HepG2 (cell line): ENCODE data around the gene WASF1. TPM values are rescaled to one million over a fixed set of nuclear protein-coding genes. Genes with fewer than 3 reads are reported as not detected.

Experiments
- ATAC-seq: fragments of 200-7000 bp; cut with Tn5 transposase; 3 replicates; pipeline ENCODE4 v1.9.1; 2020; ENCODE audit warnings: mild to moderate bottlenecking, moderate library complexity
- BruUV-seq: library from RNA; stranded (reverse); fragments of 400-500 nt; replicated peaks from 2 replicates; lab custom pipeline; 2021; lab: Mats Ljungman, UMichigan
- CTCF ChIA-PET: fragments of 300-600 bp; formaldehyde crosslinking; extraction: SDS; loops from one replicate; lab custom pipeline; 2021; ENCODE audit warnings: low total read pairs, inconsistent platforms, low intra/inter-chr PET ratio; lab: Yijun Ruan, JAX
- POLR2A ChIA-PET: fragments of 350-600 bp; sonication (Branson Sonifier 250); formaldehyde crosslinking; loops from one replicate; lab custom pipeline; 2020; ENCODE audit warnings: antibody characterized with exemption, inconsistent platforms; lab: Yijun Ruan, JAX
- DNase-seq: peaks from one replicate; pipeline ENCODE4 v3.0.0-alpha.2; 2015; ENCODE audit warnings: low spot score
- FAIRE-seq: peaks from 3 replicates; lab custom pipeline; 2011; peaks lifted over from hg19 to GRCh38; lab: Jason Lieb, UNC
- H2AFZ ChIP-seq: one replicate; pipeline ENCODE4 v1.6.1; 2011; ENCODE audit warnings: low read length, inconsistent platforms
- H3K27ac ChIP-seq: fragments of 300-600 bp; 3 replicates; pipeline ENCODE4 v1.8.0; 2011; ENCODE audit warnings: mixed run types, mild to moderate bottlenecking, mixed read lengths, low read length, inconsistent platforms; ENCODE audit not compliant: insufficient read depth; ENCODE audit errors: extremely low read length
- H3K27me3 ChIP-seq, 2 experiments: fragments of 200-600 bp in 1 of 2; 2 replicates in 1 of 2; 3 replicates in 1 of 2; pipeline versions ENCODE4 v1.6.0 to v1.8.0; 2011; ENCODE audit warnings: low read length in 2 of 2, mild to moderate bottlenecking in 2 of 2, moderate library complexity in 2 of 2, inconsistent platforms in 1 of 2; ENCODE audit not compliant: insufficient read depth in 2 of 2, control insufficient read depth in 1 of 2
- H3K36me3 ChIP-seq, 2 experiments: fragments of 200-600 bp in 1 of 2; replicated peaks in 1 of 2; 2 replicates in 1 of 2; 3 replicates in 1 of 2; pipeline versions ENCODE4 v1.5.1 to v1.8.0; 2011; ENCODE audit warnings: low read length in 2 of 2, inconsistent platforms in 1 of 2; ENCODE audit not compliant: insufficient read depth in 2 of 2, control insufficient read depth in 1 of 2
- H3K4me1 ChIP-seq: 2 replicates; pipeline ENCODE4 v1.5.1; 2012; ENCODE audit warnings: low read length, inconsistent platforms; ENCODE audit not compliant: insufficient read depth
- H3K4me2 ChIP-seq: 2 replicates; pipeline ENCODE4 v1.6.0; 2011; ENCODE audit warnings: low read depth, low read length, inconsistent platforms
- H3K4me3 ChIP-seq, 3 experiments: fragments of 200-600 bp in 1 of 3; sonication (generic), shearing (Covaris generic) in 1 of 3; replicated peaks in 1 of 3; 2 replicates each; pipeline ENCODE4 v1.5.1; 2011 to 2016; ENCODE audit warnings: low read length in 3 of 3, inconsistent platforms in 2 of 3, low read depth in 2 of 3, mild to moderate bottlenecking in 2 of 3, control low read depth in 1 of 3, mixed read lengths in 1 of 3; ENCODE audit not compliant: insufficient read depth in 1 of 3
- H3K79me2 ChIP-seq: one replicate; pipeline ENCODE4 v1.6.1; 2011; ENCODE audit warnings: low read length, inconsistent platforms; ENCODE audit not compliant: insufficient read depth
- H3K9ac ChIP-seq: 2 replicates; pipeline ENCODE4 v1.6.0; 2011; ENCODE audit warnings: mild to moderate bottlenecking, low read depth, low read length, inconsistent platforms; ENCODE audit not compliant: insufficient read depth
- H3K9me3 ChIP-seq: 2 replicates; pipeline ENCODE4 v1.5.1; 2012; ENCODE audit warnings: mild to moderate bottlenecking, low read length
- H4K20me1 ChIP-seq: 2 replicates; pipeline ENCODE4 v1.6.0; 2011; ENCODE audit warnings: inconsistent platforms, mild to moderate bottlenecking, low read length, moderate library complexity; ENCODE audit not compliant: insufficient read depth
- KLF12 ChIP-seq: sonication (generic); formaldehyde crosslinking; IDR thresholded peaks from 2 replicates; pipeline ENCODE4 v1.4.0; 2020; ENCODE audit warnings: missing genetic modification reagents, borderline replicate concordance
- NCOA1 ChIP-seq: sonication (generic); formaldehyde crosslinking; IDR thresholded peaks from 2 replicates; pipeline ENCODE4 v1.9.0; 2021; ENCODE audit warnings: missing genetic modification reagents
- SKI ChIP-seq: fragments of 450-650 bp; IDR thresholded peaks from one replicate; pipeline ENCODE4 v1.6.1; 2018; ENCODE audit warnings: mild to moderate bottlenecking; ENCODE audit not compliant: partially characterized antibody
- ZNF563 ChIP-seq: sonication (generic); formaldehyde crosslinking; IDR thresholded peaks from 2 replicates; pipeline ENCODE4 v1.8.0; 2022; ENCODE audit warnings: mild to moderate bottlenecking, moderate library complexity, missing genetic modification reagents
- WGBS: methylation state at CpG from one replicate; pipeline ENCODE4 v1.1.6; 2017; ENCODE audit warnings: low lambda C conversion rate; 5-methylcytosine and 5-hydroxymethylcytosine counted together
- in situ Hi-C: cut with HindIII; loops from 2 replicates; pipeline ENCODE4 v1.10.0; 2017; ENCODE audit warnings: low pct_unique_long_range_greater_than_20kb; ENCODE audit not compliant: extremely low pct_ligation_motif_present
- intact Hi-C: fragments of 100-400 bp; cut with micrococcal nuclease; formaldehyde crosslinking; loops from one replicate; pipeline ENCODE4 v1.10.0; 2022; ENCODE audit not compliant: unreplicated experiment
- polyA plus RNA-seq, 8 experiments: library from polyadenylated mRNA; depleted of rRNA in 3 of 8; stranded (reverse) in 7 of 8; unstranded in 1 of 8; fragments of >200 nt; fragmentation: Illumina TruSeq in 4 of 8; extraction: Trizol in 4 of 8; gene quantifications; 2 replicates each; pipeline versions ENCODE4 v1.2.1 to v1.2.3, GENCODE V29; 2011 to 2016; ENCODE audit warnings: low read depth in 4 of 8, missing spikeins in 1 of 8, mixed read lengths in 1 of 8; ENCODE audit not compliant: insufficient read depth in 1 of 8
- total RNA-seq, 5 experiments: library from RNA; depleted of rRNA; stranded (reverse); fragments of >200 nt; fragmentation: Illumina TruSeq; extraction: Trizol; gene quantifications; 2 replicates each; pipeline ENCODE4 v1.2.3, GENCODE V29; 2016; ENCODE audit warnings: low read depth in 1 of 5
- TF ChIP-seq, protein P1 (sequence below): IDR thresholded peaks from 2 replicates; pipeline ENCODE4 v1.6.1; 2012; ENCODE audit warnings: low read length, improper control_type of control experiment
- TF ChIP-seq, protein P2 (sequence below): IDR thresholded peaks from 2 replicates; pipeline ENCODE4 v1.6.1; 2016; ENCODE audit warnings: low read depth, missing genetic modification reagents, missing compliant biosample characterization
- TF ChIP-seq, protein P3 (sequence below): sonication (generic); formaldehyde crosslinking; IDR thresholded peaks from 2 replicates; pipeline ENCODE4 v1.4.0; 2020; ENCODE audit warnings: missing genetic modification reagents, borderline replicate concordance

WASF1 gene
- total and polyA plus RNA-seq, 2 of the 13 experiments (the other 11 are each of a cell fraction or from before 2014, with no cell fraction given): 8.5 to 17.3 TPM

DNA sequence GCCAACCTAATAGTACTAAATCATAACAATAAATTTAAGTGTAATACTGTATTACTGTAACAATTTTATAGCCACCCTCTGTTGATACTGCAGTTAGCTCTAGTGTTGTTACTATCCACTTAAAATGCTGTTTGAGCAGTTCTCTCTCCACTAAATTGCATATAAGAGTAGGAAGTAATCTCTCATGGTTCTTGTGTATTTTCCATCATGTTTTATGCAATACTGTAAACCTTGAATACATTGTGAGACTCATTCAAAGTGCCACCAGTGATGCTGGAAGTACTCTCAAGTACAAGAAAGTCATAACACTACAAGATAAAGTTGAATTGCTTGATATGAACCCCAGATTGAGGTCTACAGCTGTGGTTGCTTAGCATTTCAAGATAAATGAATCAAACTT lies 65.5 kb downstream of the WASF1 start (continued):
- TF ChIP-seq, protein P1, sequence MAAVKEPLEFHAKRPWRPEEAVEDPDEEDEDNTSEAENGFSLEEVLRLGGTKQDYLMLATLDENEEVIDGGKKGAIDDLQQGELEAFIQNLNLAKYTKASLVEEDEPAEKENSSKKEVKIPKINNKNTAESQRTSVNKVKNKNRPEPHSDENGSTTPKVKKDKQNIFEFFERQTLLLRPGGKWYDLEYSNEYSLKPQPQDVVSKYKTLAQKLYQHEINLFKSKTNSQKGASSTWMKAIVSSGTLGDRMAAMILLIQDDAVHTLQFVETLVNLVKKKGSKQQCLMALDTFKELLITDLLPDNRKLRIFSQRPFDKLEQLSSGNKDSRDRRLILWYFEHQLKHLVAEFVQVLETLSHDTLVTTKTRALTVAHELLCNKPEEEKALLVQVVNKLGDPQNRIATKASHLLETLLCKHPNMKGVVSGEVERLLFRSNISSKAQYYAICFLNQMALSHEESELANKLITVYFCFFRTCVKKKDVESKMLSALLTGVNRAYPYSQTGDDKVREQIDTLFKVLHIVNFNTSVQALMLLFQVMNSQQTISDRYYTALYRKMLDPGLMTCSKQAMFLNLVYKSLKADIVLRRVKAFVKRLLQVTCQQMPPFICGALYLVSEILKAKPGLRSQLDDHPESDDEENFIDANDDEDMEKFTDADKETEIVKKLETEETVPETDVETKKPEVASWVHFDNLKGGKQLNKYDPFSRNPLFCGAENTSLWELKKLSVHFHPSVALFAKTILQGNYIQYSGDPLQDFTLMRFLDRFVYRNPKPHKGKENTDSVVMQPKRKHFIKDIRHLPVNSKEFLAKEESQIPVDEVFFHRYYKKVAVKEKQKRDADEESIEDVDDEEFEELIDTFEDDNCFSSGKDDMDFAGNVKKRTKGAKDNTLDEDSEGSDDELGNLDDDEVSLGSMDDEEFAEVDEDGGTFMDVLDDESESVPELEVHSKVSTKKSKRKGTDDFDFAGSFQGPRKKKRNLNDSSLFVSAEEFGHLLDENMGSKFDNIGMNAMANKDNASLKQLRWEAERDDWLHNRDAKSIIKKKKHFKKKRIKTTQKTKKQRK: no peak
- no peak for TF ChIP-seq KLF12 (CRISPR knock-in tag)

DNA sequence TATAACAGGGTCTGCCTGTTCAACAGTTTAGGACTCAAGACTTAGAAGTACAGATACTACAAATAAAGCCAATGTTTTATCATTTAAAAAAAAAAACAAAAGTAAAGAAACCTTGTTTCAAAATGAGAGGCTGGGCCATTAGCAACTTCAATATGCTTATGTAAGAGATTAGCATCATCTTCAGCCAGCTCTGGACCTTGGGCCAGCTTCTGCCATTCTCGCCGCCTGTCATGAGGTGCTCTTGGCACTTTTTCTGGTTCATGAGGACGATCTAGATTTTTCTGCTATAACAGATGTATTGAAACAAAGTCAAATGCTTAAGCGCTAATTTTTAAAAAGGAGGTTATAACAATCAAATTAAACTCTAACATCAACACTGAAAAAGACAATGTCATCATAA lies 74.2 kb downstream of the WASF1 start:
- Histone ChIP-seq H3K9me3 (no peaks in the 10 kb centered on the region), H2AFZ (no peak overlapping the region), H3K27me3 (no peaks in the 10 kb centered on the region), H3K27ac (no peak overlapping the region), H3K4me1 (no peaks in the 10 kb centered on the region), H4K20me1 (no peaks in the 10 kb centered on the region), H3K4me3 (no peak overlapping the region), H3K4me2 (no peak overlapping the region), H3K79me2 (no peaks in the 10 kb centered on the region), H3K36me3 (peaks cover 6 to 14% of the 10 kb centered on the region in 2 experiments), H3K9ac (no peak overlapping the region)
- POLR2A ChIA-PET: no interaction called here
- in situ Hi-C loops: no loop called here
- WGBS: 95% methylated on average over 4 of the region's 4 CpGs
- intact Hi-C loops: no loop called here
- TF ChIP-seq, protein P2, sequence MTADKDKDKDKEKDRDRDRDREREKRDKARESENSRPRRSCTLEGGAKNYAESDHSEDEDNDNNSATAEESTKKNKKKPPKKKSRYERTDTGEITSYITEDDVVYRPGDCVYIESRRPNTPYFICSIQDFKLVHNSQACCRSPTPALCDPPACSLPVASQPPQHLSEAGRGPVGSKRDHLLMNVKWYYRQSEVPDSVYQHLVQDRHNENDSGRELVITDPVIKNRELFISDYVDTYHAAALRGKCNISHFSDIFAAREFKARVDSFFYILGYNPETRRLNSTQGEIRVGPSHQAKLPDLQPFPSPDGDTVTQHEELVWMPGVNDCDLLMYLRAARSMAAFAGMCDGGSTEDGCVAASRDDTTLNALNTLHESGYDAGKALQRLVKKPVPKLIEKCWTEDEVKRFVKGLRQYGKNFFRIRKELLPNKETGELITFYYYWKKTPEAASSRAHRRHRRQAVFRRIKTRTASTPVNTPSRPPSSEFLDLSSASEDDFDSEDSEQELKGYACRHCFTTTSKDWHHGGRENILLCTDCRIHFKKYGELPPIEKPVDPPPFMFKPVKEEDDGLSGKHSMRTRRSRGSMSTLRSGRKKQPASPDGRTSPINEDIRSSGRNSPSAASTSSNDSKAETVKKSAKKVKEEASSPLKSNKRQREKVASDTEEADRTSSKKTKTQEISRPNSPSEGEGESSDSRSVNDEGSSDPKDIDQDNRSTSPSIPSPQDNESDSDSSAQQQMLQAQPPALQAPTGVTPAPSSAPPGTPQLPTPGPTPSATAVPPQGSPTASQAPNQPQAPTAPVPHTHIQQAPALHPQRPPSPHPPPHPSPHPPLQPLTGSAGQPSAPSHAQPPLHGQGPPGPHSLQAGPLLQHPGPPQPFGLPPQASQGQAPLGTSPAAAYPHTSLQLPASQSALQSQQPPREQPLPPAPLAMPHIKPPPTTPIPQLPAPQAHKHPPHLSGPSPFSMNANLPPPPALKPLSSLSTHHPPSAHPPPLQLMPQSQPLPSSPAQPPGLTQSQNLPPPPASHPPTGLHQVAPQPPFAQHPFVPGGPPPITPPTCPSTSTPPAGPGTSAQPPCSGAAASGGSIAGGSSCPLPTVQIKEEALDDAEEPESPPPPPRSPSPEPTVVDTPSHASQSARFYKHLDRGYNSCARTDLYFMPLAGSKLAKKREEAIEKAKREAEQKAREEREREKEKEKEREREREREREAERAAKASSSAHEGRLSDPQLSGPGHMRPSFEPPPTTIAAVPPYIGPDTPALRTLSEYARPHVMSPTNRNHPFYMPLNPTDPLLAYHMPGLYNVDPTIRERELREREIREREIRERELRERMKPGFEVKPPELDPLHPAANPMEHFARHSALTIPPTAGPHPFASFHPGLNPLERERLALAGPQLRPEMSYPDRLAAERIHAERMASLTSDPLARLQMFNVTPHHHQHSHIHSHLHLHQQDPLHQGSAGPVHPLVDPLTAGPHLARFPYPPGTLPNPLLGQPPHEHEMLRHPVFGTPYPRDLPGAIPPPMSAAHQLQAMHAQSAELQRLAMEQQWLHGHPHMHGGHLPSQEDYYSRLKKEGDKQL (CRISPR knock-in tag): no peak
- TF ChIP-seq NCOA1 (CRISPR knock-in tag): no peak
- no peak for TF ChIP-seq SKI
- TF ChIP-seq ZNF563: no peak
- TF ChIP-seq, protein P3, sequence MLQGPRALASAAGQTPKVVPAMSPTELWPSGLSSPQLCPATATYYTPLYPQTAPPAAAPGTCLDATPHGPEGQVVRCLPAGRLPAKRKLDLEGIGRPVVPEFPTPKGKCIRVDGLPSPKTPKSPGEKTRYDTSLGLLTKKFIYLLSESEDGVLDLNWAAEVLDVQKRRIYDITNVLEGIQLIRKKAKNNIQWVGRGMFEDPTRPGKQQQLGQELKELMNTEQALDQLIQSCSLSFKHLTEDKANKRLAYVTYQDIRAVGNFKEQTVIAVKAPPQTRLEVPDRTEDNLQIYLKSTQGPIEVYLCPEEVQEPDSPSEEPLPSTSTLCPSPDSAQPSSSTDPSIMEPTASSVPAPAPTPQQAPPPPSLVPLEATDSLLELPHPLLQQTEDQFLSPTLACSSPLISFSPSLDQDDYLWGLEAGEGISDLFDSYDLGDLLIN (CRISPR knock-in tag): no peak
- DNase-seq: no peak
- FAIRE-seq: no peak
- BruUV-seq: no TSS peak
- no peak for ATAC-seq
- CTCF ChIA-PET: no interaction called here
